HG02763 (cell line): ENCODE measurements around the gene OVCH1.
"Not testable (repeated sequence)": the region's sequence is repeated elsewhere in the genome, so short reads cannot be mapped to it uniquely, and the experiment has no call there.

Experiments used
- ATAC-seq: cut with Tn5 transposase; IDR thresholded peaks from one replicate; pipeline ENCODE4 v1.9.1; 2021; ENCODE audit warnings: mild to moderate bottlenecking, moderate library complexity; ENCODE audit not compliant: unreplicated experiment

OVCH1 gene

DNA sequence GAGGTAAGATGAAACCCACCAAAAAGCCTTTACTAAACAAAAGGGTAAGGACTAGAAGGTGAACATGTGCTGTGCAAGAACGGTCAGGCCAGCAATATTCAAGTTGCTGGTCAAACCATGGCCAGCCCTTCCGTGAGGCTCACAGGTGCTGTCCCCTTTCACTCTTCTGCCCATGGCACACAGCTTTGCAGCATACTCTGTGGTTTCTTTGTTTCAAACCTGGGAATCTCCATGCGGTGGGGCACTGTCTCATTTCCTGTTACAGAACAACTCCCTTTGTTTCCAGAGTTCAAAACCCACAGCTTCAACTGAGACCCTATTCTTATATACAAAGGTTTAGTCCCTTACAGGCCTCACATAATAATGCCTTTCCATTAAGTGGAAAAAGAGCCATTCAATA, 1.7 kb upstream of the OVCH1 start:
- ATAC-seq = no peak

DNA sequence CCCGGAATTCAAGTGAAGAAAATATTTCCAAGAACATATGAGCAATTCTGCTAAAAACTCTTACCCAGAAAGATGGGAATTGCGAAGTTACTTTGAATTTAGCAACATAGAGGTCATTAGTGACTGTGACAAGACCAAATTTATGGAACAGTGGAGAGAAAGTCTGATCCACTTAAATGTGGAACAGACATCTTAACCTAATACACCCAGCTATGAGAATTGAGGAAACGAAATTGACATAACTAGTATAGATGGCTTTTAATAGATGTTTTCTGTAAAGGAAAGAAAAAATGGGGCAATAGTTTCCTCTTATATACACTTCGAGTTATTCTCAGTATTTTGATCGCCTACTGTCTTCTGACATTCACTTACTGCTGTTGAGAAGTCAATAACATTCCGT, 4.6 kb downstream of the OVCH1 start:
- ATAC-seq = no peak

DNA sequence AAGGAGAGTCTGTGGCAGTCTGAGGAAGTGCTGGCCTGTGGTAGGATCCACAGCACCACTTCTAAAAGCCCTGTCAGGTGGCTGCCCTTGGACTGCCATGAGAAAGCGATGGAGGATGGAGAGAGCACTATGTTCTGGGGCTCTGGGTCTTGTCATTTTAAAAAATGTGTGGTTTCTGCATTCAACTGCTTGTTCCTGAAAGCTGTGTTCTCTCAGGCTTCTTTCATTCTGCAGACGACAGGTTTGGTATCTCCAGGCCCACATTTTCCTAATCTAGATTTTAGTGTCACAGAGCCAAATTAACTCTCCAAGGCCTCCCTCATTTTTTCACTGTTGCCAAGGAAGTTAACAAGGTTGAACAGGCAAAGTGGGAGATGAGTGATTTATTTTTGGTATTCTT, 10.5 kb downstream of the OVCH1 start:
- ATAC-seq = no peak

DNA sequence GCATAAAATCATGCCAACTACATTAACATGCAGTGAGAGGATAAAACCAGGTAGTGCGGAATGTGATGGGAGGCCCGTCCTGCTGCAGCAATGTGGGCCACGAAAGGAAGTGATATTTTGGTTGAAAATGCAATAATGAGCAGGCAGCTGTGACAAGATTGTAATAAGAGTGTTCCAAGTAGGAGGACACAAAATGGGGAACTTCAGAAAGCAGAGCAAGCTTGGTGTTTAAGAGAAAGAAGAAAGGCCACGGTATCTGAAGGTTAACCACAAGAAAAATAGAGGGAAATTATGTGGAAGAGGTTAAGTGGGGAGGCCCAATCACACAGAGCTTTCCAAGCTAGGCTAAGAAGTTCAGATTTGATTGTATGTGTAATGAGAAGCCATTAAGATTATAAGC, 34.3 kb downstream of the OVCH1 start:
- no peak for ATAC-seq

DNA sequence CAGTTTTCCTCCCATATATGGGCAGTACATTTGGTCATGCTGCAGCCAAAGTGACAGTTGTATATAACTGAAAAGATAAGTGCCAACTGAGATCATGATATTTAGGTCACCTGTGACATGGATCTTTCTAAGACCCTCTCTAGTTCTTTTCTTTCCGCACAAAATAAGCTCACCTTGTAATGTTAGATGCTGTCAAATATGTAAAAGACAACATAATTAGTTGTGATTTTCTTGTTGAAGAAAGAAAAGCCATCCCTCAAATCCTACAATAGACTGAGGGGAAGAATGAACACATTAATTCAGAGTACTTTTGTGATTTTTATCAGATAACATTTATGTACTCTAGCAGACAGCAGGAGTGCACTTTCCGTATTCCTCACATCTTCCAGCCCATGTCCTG, 37.4 kb downstream of the OVCH1 start:
- ATAC-seq = no peak

DNA sequence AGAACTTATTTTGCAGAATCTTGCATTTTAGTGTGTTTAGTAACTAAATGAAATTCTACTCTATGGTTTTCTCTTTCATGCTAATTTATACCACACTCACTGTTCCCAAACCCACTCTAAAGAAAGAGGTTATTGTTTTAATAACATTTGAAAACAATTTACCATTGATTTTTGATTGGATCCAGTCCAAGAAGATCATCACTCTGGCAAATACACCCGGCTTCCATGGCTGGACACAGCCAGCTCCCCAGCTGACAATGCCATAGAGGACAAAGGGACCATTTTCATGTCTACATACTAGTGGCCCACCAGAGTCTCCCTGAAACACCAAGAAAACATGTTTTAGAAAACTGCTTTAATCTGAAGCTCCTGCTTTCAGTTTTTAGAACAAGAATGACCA, 42.4 kb downstream of the OVCH1 start:
- no peak for ATAC-seq

DNA sequence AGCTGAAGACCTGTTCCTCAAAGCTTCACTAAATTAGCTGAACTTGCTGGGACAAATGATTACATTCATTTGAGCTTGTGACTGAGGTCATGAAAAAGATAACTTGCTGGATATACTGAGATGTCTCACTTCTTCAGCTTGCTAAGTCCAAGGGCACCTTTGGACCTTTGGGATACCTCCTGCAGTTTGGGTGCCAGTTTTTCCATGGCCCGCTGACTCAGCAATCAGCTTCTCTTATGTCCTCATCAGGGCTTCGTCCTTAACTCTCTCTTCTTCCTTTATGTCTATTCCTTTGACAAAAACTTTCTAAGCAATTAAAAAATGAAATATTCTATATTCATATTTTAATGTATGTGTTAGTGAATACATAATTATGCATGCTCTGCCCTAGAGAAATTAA, 45.6 kb downstream of the OVCH1 start:
- ATAC-seq = no peak

DNA sequence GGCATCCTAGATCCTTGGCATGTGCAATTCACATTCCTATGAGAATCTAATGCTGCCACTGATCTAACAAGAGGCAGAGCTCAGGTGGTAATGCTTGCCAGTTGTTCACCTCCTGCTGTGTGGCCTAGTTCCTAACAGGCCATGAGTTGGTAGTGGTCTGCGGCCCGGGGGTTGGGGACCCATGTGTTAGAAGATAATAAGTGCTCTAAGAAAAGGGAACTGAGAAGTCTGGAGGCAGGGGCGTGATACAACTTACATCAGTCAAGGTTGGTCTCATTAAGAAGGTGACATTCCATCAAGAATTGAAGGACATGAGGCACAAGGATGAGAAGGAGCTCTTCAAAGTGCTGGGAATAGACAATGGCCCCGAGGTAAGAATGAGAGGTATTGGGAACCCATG, 49.3 kb downstream of the OVCH1 start:
- ATAC-seq = no peak

DNA sequence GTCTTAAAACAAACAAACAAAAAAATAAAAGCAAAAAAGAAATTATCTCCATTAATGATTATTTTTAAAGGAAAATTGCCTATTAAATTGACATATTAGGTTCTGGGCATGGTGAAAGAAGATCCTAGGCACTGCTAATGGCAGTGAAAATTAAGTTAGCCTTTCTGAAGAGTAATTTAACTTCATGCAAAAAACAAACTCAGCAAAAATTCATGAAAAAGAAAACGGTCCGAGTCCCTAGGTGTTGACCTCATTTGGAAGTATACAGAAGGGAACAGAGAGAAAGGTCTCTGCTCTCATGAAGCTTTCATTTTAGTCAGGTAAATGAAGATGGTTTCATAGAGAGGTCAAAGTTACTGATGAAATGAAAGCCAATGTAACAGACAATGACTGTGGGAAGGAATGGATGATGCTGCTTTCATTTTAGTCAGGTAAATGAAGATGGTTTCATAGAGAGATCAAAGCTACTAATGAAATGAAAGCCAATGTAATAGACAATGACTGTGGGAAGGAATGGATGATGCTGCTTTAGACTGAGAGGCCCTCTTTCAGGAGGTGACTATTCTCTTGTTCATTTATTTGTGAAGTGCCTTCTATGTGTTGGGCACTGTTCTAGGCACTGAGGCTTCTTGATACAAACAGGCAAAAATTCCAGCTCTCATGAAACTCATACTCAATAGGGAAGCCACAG, 50.1 kb downstream of the OVCH1 start:
- no peak for ATAC-seq

DNA sequence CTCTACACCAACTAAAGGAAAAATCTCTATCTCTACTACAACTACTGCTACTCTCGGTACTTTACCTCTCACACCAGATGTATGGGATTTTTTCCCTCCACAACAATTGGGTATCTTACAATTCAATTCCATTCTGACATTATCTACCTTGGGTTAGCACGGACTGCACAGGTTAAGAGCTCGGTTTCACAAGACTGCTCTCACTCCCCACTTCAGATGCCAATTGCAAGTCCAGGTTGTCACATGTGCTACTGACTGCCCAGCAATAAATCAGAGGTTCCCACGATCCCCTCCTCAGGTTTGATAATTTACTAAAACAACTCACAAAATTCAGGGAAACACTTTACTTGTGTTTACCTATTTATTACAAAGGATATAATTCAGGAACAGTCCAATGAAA, 58.0 kb downstream of the OVCH1 start:
- ATAC-seq = no peak

DNA sequence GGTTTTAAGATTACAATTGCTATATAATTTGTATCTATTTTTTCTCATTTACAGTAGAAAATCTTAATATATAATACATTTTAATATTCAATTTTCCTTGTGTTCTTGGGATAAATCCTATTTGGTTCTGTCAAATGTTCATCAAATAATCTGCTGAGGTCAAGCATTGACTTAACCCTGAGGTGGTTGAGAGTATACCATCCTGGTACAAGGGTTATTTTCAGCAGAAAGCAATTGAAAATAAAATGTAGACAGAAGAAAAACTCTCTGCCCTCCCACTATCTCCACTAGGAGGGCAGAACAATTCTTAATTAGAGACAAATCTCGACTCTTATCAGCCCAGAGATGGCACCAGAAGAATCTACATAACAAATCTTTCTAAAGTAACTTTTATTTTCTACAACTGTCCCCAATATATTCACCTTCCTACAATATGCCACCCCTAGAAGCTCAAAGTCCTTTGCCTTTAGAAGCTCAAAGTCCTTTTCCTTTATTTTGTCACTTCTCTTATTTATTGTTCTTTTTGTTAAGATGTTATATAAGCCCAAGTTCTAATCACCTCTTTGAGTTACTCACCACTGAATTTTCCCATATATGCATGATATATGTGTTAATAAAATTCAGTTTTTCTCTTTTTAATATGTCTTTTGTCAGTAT, 58.6 kb downstream of the OVCH1 start:
- ATAC-seq = no peak

DNA sequence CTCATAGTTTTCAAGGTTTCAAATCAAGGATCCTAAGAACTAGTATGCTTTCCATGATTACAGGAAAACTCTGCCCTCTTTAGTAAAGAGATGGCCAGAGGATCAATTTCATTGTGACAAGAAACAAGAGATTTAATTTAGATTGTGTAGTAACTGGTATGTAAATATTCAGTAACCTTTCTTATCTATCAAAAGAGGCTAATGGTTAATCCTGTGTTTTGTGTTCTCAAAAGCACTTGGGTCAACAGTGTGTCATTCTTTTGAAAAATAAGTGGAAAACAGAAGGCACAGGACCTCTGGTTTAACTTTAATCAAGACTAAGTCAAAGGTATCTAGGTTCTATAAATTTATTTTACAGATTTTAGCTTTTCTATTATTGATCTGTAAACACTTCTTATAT, 59.9 kb downstream of the OVCH1 start:
- ATAC-seq = no peak

DNA sequence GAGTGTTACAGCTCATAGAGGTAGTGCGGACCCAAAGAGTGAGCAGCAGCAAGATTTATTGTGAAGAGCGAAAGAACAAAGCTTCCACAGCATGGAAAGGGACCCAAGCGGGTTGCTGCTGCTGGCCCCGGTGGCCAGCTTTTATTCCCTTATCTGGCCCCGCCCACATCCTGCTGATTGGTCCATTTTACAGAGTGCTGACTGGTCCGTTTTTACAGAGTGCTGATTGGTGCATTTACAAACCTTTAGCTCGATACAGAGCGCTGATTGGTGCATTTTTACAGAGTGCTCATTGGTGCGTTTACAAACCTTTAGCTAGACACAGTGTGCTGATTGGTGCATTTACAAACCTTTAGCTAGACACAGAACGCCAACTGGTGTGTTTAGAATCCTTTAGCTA, 60.7 kb downstream of the OVCH1 start:
- not testable (repeated sequence) for ATAC-seq

DNA sequence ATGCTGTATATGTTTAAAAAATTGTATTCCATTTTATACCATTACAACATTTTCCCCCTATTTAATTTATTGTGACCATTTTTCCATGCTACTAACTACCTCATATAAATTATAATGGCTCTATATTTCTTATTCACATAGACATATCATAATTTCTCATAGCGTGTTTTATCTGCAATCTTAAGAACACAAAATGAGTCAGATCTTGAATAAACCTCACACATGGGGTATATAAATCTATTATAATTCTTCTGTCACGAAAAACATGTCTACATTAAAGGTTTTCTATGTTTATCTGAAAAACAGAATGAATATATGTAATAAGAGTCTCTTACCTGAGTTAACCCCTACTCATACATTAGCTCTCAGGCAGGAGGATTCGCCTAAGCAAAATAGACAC, 66.0 kb downstream of the OVCH1 start:
- no peak for ATAC-seq

DNA sequence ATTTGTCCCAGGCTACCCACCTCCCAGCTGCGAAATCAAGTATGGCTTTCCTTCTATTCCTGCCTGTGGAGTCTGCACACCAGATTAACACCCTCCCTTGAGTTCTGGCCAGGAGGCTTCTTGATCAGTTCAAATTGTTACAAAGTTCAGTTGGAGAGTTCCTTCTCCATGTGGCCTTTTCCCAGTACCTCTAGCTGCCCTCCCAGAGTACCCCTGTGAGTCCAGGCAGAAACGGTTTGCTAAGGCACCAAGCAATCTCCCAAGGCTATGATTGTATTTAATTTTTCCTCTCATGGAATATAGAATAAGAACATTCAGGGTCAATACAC, 66.8 kb downstream of the OVCH1 start:
- no peak for ATAC-seq

DNA sequence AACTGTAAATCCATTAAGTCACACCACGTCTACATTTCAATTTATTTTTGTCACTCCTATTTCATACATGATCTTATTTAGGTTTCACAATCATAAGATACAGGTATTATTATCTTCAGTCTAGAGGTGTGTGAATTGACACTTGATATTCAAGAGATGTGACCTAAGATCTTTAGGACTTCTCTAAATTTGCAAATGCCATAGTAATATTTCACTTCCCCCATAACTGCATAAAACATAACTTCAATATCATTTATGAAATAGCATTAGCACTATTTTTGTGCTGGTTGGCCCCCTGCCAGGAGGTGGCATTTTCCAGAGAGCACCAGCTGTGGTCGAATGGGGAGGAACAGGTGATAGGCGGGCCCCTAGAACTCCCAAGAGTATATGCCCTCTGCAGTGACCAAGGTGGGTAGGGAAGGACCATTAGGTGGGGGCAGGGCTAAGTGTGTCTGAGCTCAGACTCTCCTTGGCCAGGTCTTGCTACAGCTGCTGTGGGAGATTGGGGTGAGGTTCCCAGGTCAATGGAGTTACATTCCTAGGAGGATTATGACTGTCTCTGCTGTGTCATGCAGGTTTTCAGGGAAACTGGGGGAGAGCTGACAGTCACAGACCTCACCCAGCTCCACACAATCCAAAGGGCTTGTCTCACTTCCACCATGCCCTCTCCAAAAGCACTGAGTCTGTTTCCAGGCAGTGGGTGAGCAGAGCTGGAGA, 67.3 kb downstream of the OVCH1 start:
- no peak for ATAC-seq

DNA sequence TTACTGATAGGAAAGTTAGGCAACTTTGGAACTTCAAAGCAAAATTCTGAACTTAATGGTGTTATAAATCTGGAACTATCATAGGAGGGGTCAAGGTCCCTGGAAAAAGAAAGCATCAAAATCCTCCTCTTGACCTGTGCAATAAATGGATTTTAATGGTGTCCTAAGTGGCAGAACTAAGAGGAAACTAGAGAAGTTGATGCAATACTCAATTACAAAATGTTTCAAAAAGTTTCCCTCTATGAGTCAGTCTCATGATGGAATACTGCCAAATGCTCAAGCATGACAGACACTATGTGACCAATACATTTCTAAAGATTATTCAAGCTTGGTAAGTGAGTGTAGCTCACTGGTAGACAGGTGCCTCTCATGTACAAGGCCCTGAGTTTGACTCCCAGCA, 68.9 kb downstream of the OVCH1 start:
- ATAC-seq = no peak

DNA sequence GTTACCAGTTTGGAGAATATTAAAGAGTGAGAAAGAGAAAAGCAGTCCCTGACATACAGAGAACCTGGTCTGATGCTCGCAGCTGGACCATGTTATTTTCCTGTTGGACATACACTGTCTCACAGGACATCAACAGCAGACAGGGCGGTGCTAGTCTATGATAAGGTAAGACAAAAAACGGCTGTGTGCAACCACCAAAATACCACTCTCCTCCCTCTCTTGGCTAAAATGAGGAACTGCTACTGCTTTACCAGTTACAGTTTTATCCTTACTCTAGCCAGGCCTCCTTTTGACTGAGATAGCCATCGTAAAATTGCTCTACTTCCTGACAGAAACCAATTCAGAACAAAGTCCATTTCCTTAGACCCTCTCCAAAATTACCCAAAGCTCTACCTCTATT, 69.5 kb downstream of the OVCH1 start:
- peak; percentile 95 for ATAC-seq

DNA sequence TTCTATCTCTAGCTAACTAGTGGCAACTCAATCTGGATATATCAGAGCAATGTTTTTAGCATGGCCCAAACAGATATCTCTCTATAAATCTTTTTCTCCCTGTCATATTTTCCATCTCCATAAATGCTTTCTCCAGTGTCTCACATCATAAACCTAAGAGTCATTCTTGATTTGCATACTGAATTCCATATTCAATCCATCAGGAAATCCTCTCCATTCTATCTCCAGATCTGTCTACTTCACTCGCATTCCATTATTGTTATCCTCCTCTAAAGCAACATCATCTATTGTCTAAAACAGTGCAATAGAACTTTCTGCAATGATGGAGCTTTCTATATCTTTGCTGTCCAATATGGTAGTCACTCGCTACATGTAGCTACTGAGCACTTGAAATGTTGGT, 71.0 kb downstream of the OVCH1 start:
- ATAC-seq = no peak

DNA sequence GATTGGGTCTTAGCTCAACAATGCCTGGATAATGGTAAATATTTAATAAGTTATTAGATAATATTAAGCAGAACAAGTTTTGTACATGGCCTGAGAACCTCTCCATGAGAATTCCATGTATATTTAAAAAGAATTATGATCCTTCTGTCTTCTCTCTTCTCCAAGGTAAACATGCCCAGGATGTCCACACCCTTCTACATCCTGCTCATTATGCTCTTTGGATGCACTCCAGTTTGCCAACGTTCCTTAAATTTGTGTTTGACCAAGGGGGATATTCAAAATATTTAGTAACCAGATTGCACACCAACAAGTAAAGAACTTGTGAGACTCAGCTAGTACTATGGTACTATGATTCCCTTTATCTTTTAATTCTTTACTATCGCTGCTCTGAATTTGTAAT, 71.8 kb downstream of the OVCH1 start:
- no peak for ATAC-seq

DNA sequence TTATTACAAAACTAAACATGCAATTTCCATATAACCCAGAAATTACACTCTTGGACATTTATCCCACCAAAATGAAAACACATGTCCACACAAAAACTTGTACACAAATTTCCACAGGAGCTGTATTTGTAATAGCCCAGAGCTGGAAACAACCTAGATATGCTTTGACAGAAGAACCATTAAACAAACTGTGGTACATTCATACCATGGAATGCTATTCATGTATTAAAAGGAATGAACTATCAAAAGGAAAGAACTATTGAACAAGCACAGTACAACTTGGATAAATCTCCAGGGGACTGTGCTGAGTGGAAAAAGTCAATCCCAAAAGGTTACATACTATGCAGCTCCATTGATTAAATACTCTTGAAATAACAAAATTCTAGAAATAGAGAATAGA, 80.7 kb downstream of the OVCH1 start:
- ATAC-seq = no peak

DNA sequence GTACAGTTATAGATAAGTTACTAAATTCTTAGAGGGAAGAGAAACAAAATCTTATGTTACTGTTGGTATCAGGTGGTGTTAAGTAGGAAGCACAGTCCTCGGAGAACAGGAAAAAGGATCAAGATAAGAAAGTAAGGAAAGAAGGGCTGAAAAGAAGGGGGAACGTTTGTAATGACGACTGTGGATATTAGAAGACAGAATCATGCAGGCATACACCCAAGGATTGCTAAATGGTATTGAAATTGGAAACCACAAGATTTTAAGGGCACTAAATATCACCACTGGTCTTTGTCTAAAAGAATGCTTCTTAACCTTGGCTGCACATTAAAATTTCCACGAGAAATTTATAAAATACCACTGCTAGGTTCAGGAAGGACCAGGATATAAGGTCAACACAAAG, 82.4 kb downstream of the OVCH1 start:
- no peak for ATAC-seq

DNA sequence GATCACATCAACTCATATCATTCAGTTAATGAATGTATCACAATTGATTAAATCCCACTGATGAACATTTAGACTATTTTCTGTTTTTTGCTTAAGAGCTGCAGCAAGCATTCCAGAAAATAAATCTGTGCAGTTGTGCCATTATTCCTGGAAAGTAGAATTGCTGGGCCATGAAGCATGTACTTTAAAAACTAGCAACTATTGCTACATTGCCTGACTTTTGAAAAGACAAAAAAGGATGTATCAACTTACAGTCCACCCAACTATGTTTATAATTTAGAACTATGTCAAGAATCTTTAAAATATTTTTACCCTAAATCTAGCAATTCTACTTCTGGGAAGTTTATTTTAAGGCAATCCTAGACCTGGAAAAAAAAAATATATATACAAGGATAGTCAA, 83.1 kb downstream of the OVCH1 start:
- ATAC-seq = no peak
